ENCODE measurements around the gene UNC5C. TPM values are rescaled to one million over a fixed set of nuclear protein-coding genes. Genes with fewer than 3 reads are reported as not detected.

Gene UNC5C
- total RNA-seq, 1 experiment from 2014 or later: 1.0 TPM

GRCh38 chr4:95415346-95415771 lies 133.4 kb downstream of the UNC5C start (continued):
- TF ChIP-seq USF2 (CRISPR knock-in tag; IDR thresholded peaks at IDR 0.05): no peak
- no peak for TF ChIP-seq ERG (CRISPR knock-in tag; IDR thresholded peaks at IDR 0.05)
- TF ChIP-seq TEAD1 (CRISPR knock-in tag; IDR thresholded peaks at IDR 0.05): no peak
- no peak for TF ChIP-seq ATF3 (CRISPR knock-in tag; conservative IDR thresholded peaks at IDR 0.05)
- TF ChIP-seq FOXJ3 (CRISPR knock-in tag; IDR thresholded peaks at IDR 0.05; ENCODE audit: borderline replicate concordance): no peak
- TF ChIP-seq ZNF425 (CRISPR knock-in tag; conservative IDR thresholded peaks at IDR 0.05): no peak
- TF ChIP-seq PREB (CRISPR knock-in tag; IDR thresholded peaks at IDR 0.05; ENCODE audit: borderline replicate concordance): no peak
- TF ChIP-seq STAT6 (CRISPR knock-in tag; conservative IDR thresholded peaks at IDR 0.05; ENCODE audit: low read depth): no peak
- no peak for TF ChIP-seq ZNF121 (CRISPR knock-in tag; IDR thresholded peaks at IDR 0.05)

- ATAC-seq: no peak
- no peak for DNase-seq (ENCODE audit: low spot score)
- CTCF ChIA-PET: no interaction called here
- Mint-ChIP-seq H3K9me3 (no peaks in the 10 kb centered on the region), H3K27ac (no peak overlapping the region), H3K27me3 (ENCODE audit: low read depth) (no peaks in the 10 kb centered on the region; the same call in 1 of the 2 replicates), H3K4me3 (no peak overlapping the region), H3K36me3 (no peaks in the 10 kb centered on the region), H3K4me1 (peaks cover 8% of the 10 kb centered on the region)
- POLR2A ChIA-PET: interaction anchor here (0.6 kb wide), 1 partner anchor 96 kb away, joined by 3 read pairs; no protein-coding TSS in a partner anchor
- TF ChIP-seq ZSCAN18 (CRISPR knock-in tag; IDR thresholded peaks at IDR 0.05) (no peak), CREM (CRISPR knock-in tag; IDR thresholded peaks at IDR 0.05) (no peak), ZNF219 (CRISPR knock-in tag; IDR thresholded peaks at IDR 0.05; ENCODE audit: borderline replicate concordance) (no peak), MXD4 (CRISPR knock-in tag; IDR thresholded peaks at IDR 0.05; ENCODE audit: borderline replicate concordance) (no peak), E2F5 (CRISPR knock-in tag; IDR thresholded peaks at IDR 0.05) (no peak), ARID4B (CRISPR knock-in tag; IDR thresholded peaks at IDR 0.05; ENCODE audit: borderline replicate concordance) (no peak), GTF2I (CRISPR knock-in tag; conservative IDR thresholded peaks at IDR 0.05) (no peak)
Measured at GRCh38 chr4:95411371-95412088, 137.2 kb downstream of the UNC5C start.
